G401 (cell line): ENCODE results near the gene ZNF423. TPM values are rescaled to one million over a fixed set of nuclear protein-coding genes. Genes with fewer than 3 reads are reported as not detected.

Source experiments
- DNase-seq: peaks from one replicate; pipeline ENCODE4 v3.0.0-alpha.2; 2015; ENCODE audit warnings: low spot score
- in situ Hi-C: cut with HindIII; loops from 2 replicates; pipeline ENCODE4 v1.10.0; 2016; ENCODE audit warnings: low sequenced_read_pairs, mixed read lengths
- total RNA-seq: library from RNA; depleted of rRNA; stranded (reverse); fragments of >200 nt; shearing (Covaris generic); gene quantifications from 2 replicates; pipeline ENCODE4 v1.2.3, GENCODE V29; 2014

Gene ZNF423
- total RNA-seq, 1 experiment from 2014 or later: 0.07 TPM

- in situ Hi-C loops: no loop called here
Measured at GRCh38 chr16:49662569-49662968, 193.3 kb downstream of the ZNF423 start.

GRCh38 chr16:49661465-49662187 is 194.3 kb downstream of the ZNF423 start:
- no peak for DNase-seq

More at GRCh38 chr16:49662569-49662968, 193.3 kb downstream of the ZNF423 start:
- no peak for DNase-seq

GRCh38 chr16:49660626-49661025 is 195.3 kb downstream of the ZNF423 start:
- in situ Hi-C loops: no loop called here
- DNase-seq: no peak

More at GRCh38 chr16:49661465-49662187, 194.3 kb downstream of the ZNF423 start:
- in situ Hi-C loops: no loop called here

GRCh38 chr16:49659356-49659755 is 196.6 kb downstream of the ZNF423 start:
- in situ Hi-C loops: no loop called here
- no peak for DNase-seq

- in situ Hi-C loops: no loop called here
- no peak for DNase-seq
Measured at GRCh38 chr16:49658531-49658930, 197.4 kb downstream of the ZNF423 start.

- DNase-seq: no peak
- in situ Hi-C loops: no loop called here
Measured at GRCh38 chr16:49657736-49658465, 198.0 kb downstream of the ZNF423 start.

- DNase-seq: no peak
- in situ Hi-C loops: no loop called here
Measured at GRCh38 chr16:49654425-49654824, 201.5 kb downstream of the ZNF423 start.

- DNase-seq: no peak
- in situ Hi-C loops: no loop called here
Measured at GRCh38 chr16:49653577-49653976, 202.3 kb downstream of the ZNF423 start.

- in situ Hi-C loops: no loop called here
- DNase-seq: no peak
Measured at GRCh38 chr16:49653173-49653570, 202.7 kb downstream of the ZNF423 start.

- DNase-seq: no peak
- in situ Hi-C loops: no loop called here
Measured at GRCh38 chr16:49652456-49653172, 203.3 kb downstream of the ZNF423 start.

GRCh38 chr16:49651996-49652395 is 203.9 kb downstream of the ZNF423 start:
- in situ Hi-C loops: no loop called here
- DNase-seq: no peak

GRCh38 chr16:49651226-49651625 is 204.7 kb downstream of the ZNF423 start:
- no peak for DNase-seq
- in situ Hi-C loops: no loop called here

GRCh38 chr16:49650603-49651002 is 205.3 kb downstream of the ZNF423 start:
- in situ Hi-C loops: no loop called here
- no peak for DNase-seq

GRCh38 chr16:49649013-49649765 is 206.7 kb downstream of the ZNF423 start:
- DNase-seq: no peak

GRCh38 chr16:49647673-49648072 is 208.2 kb downstream of the ZNF423 start:
- in situ Hi-C loops: no loop called here
- DNase-seq: no peak

More at GRCh38 chr16:49649013-49649765, 206.7 kb downstream of the ZNF423 start:
- in situ Hi-C loops: no loop called here

GRCh38 chr16:49645263-49645662 is 210.6 kb downstream of the ZNF423 start:
- no peak for DNase-seq
- in situ Hi-C loops: no loop called here

GRCh38 chr16:49644145-49644463 is 211.8 kb downstream of the ZNF423 start:
- in situ Hi-C loops: no loop called here
- DNase-seq: no peak

GRCh38 chr16:49643429-49644144 is 212.3 kb downstream of the ZNF423 start:
- in situ Hi-C loops: no loop called here
- no peak for DNase-seq

- in situ Hi-C loops: no loop called here
- no peak for DNase-seq
Measured at GRCh38 chr16:49641250-49641649, 214.7 kb downstream of the ZNF423 start.
